ENCODE measurements around the gene SPEM1.

- no peak for TF ChIP-seq CTCF (conservative IDR thresholded peaks at IDR 0.05)
- TF ChIP-seq EZH2 (IDR thresholded peaks at IDR 0.05; ENCODE audit: low read depth): no peak
Observed at GRCh38 chr17:7437950-7438614, 18.0 kb downstream of the SPEM1 start.

Measured in PC-9 (cell line).